ENCODE results near the gene PLSCR2.

- TF ChIP-seq TAF1 (conservative IDR thresholded peaks at IDR 0.05) (no peak), CTCF (IDR thresholded peaks at IDR 0.05; ENCODE audit: low read depth, low read length, missing input control) (no peak), ATF3 (IDR thresholded peaks at IDR 0.05) (no peak), YY1 (IDR thresholded peaks at IDR 0.05) (no peak), GABPA (IDR thresholded peaks at IDR 0.05 in 1 of 2, conservative IDR thresholded peaks at IDR 0.05 in 1 of 2) (no peak), RXRA (IDR thresholded peaks at IDR 0.05) (no peak)
Measured at GRCh38 chr3:146504498-146505197, 35.3 kb upstream of the PLSCR2 start.

Data from liver (tissue), 3 donors.